Stimulated activated CD4-positive, alpha-beta T cell treated with anti-CD3 and anti-CD28 coated beads, Interleukin-2, amount 100 ng/mL, for 4 hours (primary cell): ENCODE results near the gene ZNF407.
"Not testable (repeated sequence)": the region's sequence is repeated elsewhere in the genome, so short reads cannot be mapped to it uniquely, and the experiment has no call there.

Experiments used
- DNase-seq: peaks from one replicate; pipeline ENCODE4 v3.0.0-alpha.2; 2020; ENCODE audit warnings: low read depth

ZNF407 gene

GRCh38 chr18:75072672-75073371 is 475.2 kb downstream of the ZNF407 start:
- no peak for DNase-seq

DNA sequence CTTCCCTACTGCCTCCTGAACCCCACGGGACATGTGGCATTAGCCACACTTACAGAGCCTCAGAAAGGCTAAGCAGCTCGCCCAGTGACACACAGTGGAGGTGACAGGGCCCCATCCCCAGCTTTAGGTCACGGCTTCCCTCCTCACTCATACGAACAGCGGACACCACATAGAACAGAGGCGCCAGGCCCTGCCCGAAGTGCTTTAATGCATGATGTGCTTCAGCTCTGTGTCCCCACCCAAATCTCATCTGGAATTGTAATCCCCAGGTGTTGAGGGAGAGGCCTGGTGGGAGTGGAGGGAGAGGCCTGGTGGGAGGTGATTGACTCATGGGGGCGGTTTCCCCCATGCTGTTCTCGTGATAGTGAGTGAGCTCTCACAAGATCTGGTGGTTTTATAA is 476.0 kb downstream of the ZNF407 start:
- DNase-seq, result no peak

GRCh38 chr18:75074196-75075015 is 476.7 kb downstream of the ZNF407 start:
- no peak for DNase-seq

DNA sequence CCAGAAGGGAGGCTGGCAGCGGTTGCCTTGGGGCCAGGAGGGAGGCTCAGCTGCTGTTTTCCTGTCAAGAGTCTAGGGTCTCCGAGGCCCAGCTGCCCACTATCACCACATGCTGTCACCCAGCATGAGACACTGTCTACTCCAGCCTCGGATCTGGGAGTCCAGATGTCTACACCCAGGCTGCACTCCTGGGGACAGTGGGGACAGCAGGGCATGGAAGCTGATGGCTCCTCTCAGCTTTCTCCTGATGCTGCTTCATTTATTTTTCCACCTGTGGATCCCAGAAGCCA is 477.3 kb downstream of the ZNF407 start:
- no peak for DNase-seq

GRCh38 chr18:75075429-75075841 is 477.8 kb downstream of the ZNF407 start:
- no peak for DNase-seq

GRCh38 chr18:75076286-75076685 is 478.6 kb downstream of the ZNF407 start:
- DNase-seq, result no peak

- DNase-seq, result no peak
Observed at GRCh38 chr18:75081486-75081885, 483.8 kb downstream of the ZNF407 start.

DNA sequence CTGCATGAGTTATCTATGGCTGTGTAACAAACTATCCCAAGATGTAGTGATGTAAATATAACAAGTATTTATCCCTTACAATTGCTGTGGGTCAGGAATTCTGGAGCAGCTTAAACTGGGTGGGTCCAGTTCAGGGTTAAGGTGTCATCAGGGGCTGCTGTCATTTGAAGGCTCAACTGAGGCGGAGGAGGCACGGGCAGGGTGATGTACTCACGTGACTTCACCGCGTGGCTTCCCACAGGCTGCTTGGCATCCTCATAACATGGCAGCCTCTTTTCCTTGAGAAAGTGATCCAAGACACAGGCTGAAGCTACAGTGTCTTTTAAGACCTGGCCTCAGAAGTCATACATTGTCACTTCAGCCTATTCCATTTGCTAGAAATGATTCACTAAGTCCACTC is 485.5 kb downstream of the ZNF407 start:
- no peak for DNase-seq

DNA sequence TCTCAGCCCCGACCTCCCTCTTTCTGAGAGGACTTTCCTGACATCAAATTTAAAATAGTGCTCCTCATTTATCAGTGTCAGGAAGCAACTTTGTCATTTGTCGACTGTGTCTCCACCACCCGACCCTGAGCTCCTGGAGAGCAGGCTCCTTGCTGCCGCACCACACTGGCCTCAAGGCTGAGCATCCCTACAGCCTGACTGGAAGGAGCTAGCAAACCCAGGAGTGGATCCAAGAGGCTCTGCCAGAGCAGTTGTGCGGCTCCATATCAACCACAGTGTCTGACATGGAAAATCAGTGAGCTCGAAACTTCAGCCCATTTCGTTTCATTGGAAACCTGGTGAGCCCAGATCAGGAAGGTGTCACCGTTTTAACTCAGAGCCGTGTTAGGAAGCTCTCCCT is 486.1 kb downstream of the ZNF407 start:
- DNase-seq, result no peak

GRCh38 chr18:75085676-75086075 is 488.0 kb downstream of the ZNF407 start:
- not testable (repeated sequence) for DNase-seq

DNA sequence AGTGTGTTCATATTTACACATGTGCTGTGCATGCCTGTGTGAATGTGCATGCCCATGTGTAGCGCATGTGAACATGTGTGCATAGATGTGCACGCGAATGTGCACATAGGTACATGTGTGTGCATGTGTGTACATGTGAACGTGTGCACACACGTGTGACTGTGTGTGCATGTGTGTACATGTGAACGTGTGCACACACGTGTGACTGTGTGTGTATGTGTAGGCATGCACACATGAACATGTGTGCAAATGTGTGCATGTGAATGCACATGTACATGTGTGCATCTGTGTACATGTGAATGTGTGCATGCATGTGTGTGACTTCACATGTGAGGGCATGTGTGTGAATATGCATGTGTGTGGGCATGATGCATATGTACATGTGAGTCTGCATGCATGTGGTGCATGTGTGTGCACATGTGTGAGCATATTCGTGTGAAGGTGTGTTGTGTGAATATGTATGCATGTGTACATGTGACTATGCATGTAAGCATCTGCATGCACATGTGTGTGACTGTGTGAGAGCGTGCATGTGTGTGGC is 488.9 kb downstream of the ZNF407 start:
- no peak for DNase-seq

DNA sequence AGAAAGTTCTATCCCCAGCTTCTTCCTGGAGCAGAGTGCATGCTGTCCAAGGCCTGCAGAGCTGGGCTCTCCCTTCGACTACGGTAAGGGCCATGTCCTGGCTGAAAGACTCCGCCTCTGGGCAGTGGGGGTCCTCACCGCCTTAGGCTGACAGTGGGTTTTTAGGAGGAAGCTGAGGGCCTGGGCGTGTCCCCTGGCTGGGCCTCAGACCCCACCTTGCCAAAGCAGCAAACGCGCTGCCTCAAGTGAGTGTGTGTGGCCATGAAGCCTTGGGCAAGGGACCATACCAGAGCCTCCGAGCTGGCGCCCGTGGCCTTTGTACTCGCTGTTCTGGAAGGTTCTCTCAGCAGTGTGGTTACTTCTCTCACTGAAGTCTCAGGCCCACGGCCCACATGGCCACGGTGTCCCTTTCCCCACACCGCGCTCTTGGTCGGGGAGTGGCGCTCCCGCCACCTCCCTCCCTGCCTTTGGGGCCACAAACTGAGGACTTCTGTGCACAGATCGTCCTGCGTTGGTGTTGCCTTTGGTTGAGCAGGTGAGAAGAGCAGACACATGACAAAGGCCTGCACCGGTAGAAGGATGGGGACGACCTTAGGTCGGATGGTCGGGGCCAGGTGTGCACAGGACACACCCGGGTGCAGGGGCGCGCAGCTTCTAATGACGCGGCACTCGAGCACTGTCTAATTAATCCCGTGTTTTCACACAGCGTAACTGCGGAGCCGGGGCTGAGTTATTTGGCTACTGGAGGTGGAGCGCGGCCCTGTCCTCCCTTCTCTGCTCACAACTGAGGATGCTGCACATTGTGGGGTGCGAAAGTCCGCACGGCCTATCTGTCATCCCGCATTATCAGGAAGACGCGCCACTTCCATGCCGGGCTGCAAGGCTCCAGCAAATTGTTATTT is 489.7 kb downstream of the ZNF407 start:
- DNase-seq, result no peak

- no peak for DNase-seq
Observed at GRCh38 chr18:75088021-75088506, 490.4 kb downstream of the ZNF407 start.

DNA sequence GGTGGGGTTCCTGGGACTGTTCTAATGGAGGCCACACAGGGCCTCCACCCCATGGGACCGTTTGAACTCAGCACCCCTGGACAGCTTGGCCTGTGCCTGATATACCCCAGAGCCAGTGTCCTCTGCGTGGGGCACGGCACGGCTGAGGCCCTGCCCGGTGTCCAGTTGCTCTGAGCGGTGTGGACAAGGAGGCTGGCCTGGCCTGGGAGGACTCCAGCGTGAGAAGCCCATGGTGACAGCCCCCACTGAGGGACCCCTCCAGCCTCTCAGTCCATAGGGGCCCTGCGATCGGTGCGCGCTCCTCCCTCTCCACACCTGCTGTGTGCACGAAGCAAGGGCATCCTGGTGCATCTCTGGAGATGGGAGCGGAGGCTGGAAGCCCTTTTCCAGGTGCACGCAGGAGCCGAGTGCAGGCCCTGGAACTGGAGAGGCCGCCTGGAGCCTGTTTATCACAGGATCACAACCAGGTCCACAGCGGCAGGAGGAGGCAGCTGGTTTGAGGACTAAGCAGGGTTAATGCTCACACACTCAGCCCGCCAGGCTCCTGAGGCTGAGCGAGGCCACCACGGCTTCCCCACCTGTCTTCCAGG is 491.0 kb downstream of the ZNF407 start:
- no peak for DNase-seq

DNA sequence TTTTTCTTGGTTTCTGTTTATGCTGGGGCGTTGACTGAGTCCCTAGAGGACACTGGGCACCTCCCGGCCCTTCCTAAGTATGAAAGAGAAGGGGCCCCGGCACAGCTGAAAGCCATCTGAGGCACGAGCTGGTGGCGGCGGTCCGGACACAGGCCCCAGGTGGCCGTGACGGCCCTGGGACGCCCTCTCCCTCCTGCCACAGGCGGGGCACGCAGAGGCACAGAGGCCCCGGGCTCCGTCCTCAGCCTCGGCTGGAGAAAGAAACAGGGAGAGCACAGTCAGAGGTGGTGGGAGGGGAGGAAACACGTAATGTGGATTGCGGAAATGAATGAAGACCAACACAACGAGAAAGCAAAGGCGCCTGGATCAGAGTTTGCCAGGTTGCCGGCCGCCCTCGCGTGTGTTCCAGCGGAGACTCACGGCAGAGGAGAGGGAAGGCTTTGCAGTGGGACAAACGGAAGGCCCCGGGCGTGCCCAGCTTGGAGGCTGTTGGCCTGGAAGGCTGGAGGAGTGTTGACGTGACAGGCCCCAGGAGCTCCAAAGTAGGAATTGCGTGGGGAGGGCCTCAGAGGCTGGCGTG is 492.2 kb downstream of the ZNF407 start:
- DNase-seq, result no peak

GRCh38 chr18:75090336-75090735 is 492.7 kb downstream of the ZNF407 start:
- no peak for DNase-seq

- no peak for DNase-seq
Observed at GRCh38 chr18:75097491-75098225, 500.0 kb downstream of the ZNF407 start.

DNA sequence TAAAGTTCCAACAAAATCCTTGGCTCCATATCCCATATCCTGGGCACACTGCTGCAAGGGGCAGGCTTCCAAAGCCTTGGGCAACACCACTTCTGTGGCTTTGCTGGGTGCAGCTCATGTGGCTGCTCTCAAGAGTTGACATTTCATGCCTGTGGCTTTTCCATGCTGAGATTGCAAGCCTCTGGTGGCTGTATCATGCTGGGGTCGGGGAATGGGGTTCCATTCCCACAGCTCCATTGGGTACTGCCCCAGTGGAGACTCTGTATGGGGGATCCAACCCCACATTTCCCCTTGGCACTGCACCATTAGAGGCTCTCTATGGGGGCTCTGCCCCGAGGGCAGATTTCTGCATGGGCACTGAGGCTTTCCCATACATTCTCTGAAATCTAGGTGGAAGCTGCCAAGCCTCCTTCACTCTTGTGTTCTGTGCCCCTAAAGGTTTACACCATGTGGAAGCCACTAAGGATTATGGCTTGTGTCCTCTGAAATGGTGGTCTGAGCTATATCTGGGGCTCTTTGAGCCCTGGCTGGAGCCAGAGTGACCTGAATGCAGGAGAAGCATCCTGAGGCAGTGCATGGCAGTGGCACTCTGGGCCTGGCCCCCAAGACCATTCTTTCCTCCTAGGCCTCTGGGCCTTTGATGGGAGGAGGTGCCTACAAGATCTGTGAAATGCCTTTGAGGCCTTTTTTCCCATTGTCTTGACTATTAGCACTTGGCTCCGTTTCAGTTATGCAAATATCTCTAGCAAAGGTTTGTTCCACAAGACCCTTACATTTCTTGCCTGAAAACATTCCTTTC is 503.4 kb downstream of the ZNF407 start:
- DNase-seq, result no peak

DNA sequence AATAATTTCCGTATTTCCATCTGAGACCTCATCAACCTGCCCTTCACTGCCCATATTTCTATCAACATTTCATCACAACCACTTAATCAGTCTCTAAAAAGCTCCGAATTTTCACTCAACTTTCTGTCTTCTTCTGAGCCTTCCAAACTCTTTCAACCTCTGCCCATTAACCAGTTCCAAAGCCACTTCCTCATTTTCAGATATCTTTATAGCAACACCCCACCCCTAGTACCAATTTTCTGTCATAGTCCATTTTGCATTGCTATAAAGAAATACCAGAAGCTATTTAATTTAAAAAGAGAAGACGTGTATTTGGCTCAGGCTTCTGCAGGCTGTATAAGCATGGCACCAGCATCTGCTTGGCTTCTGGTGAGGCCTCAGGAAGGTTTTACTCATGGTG is 504.2 kb downstream of the ZNF407 start:
- no peak for DNase-seq

- not testable (repeated sequence) for DNase-seq
Observed at GRCh38 chr18:75104029-75104428, 506.4 kb downstream of the ZNF407 start.
